WTC11 (cell line): Measurements from ENCODE around the gene CHSY3. TPM values are rescaled to one million over a fixed set of nuclear protein-coding genes. Genes with fewer than 3 reads are reported as not detected.

Source experiments
- ATAC-seq: fragments of 200-7000 bp; cut with Tn5 transposase; 2 replicates; pipeline ENCODE4 v1.10.0; 2021; ENCODE audit warnings: mild to moderate bottlenecking, moderate library complexity
- CTCF ChIA-PET: fragments of 300-600 bp; sonication (Branson Sonifier 250); formaldehyde crosslinking; loops from one replicate; lab custom pipeline; 2021; ENCODE audit warnings: antibody characterized with exemption; lab: Charles Lee
- POLR2A ChIA-PET: fragments of 350-600 bp; sonication (Branson Sonifier 250); formaldehyde crosslinking; loops from one replicate; lab custom pipeline; 2021; ENCODE audit warnings: antibody characterized with exemption; lab: Charles Lee
- DNase-seq: peaks from one replicate; pipeline ENCODE4 v3.0.0; 2021; ENCODE audit warnings: low spot score
- H3K27ac Mint-ChIP-seq: 2 replicates; pipeline ENCODE4 v1.8.0; 2021; ENCODE audit warnings: mixed read lengths
- H3K27me3 Mint-ChIP-seq: 2 replicates; pipeline ENCODE4 v1.8.0; 2021; ENCODE audit warnings: low read depth, mild to moderate bottlenecking, moderate library complexity, mixed read lengths
- H3K36me3 Mint-ChIP-seq: 2 replicates; pipeline ENCODE4 v1.8.0; 2021; ENCODE audit warnings: mixed read lengths
- H3K4me1 Mint-ChIP-seq: 2 replicates; pipeline ENCODE4 v1.8.0; 2022; ENCODE audit warnings: mixed read lengths
- H3K4me3 Mint-ChIP-seq: 2 replicates; pipeline ENCODE4 v1.8.0; 2021; ENCODE audit warnings: mild to moderate bottlenecking, moderate library complexity, mixed read lengths
- H3K9me3 Mint-ChIP-seq: 2 replicates; pipeline ENCODE4 v1.8.0; 2021; ENCODE audit warnings: mixed read lengths
- AR ChIP-seq: fragments of 250-450 bp; sonication (Bioruptor Pico); IDR thresholded peaks from 2 replicates; pipeline ENCODE4 v1.9.0; 2021; ENCODE audit warnings: mild to moderate bottlenecking
- ATF1 ChIP-seq: sonication (generic); formaldehyde crosslinking; IDR thresholded peaks from 2 replicates; pipeline ENCODE4 v1.8.1; 2023; ENCODE audit warnings: mild to moderate bottlenecking, moderate library complexity, missing genetic modification reagents
- CREM ChIP-seq: sonication (generic); formaldehyde crosslinking; IDR thresholded peaks from 2 replicates; pipeline ENCODE4 v1.8.1; 2022; ENCODE audit warnings: mild to moderate bottlenecking, missing genetic modification reagents, moderate library complexity
- EMX1 ChIP-seq: fragments of 250-450 bp; sonication (Bioruptor Pico); IDR thresholded peaks from 2 replicates; pipeline ENCODE4 v1.8.0; 2021; ENCODE audit warnings: mild to moderate bottlenecking
- ESRRA ChIP-seq: sonication (generic); formaldehyde crosslinking; IDR thresholded peaks from 2 replicates; pipeline ENCODE4 v1.8.1; 2022; ENCODE audit warnings: mild to moderate bottlenecking, missing genetic modification reagents, borderline replicate concordance
- ETV6 ChIP-seq: sonication (generic); formaldehyde crosslinking; IDR thresholded peaks from 2 replicates; pipeline ENCODE4 v1.8.1; 2022; ENCODE audit warnings: mild to moderate bottlenecking, missing genetic modification reagents
- FOXK1 ChIP-seq: sonication (generic); formaldehyde crosslinking; IDR thresholded peaks from 2 replicates; pipeline ENCODE4 v1.8.0; 2022; ENCODE audit warnings: mild to moderate bottlenecking, moderate library complexity, missing genetic modification reagents
- FOXP1 ChIP-seq: sonication (generic); formaldehyde crosslinking; IDR thresholded peaks from 2 replicates; pipeline ENCODE4 v1.8.0; 2022; ENCODE audit warnings: missing genetic modification reagents, mild to moderate bottlenecking, moderate library complexity, borderline replicate concordance
- HMGXB4 ChIP-seq: sonication (generic); formaldehyde crosslinking; IDR thresholded peaks from 2 replicates; pipeline ENCODE4 v1.8.1; 2023; ENCODE audit warnings: mild to moderate bottlenecking, moderate library complexity, missing genetic modification reagents
- IRF2 ChIP-seq: sonication (generic); formaldehyde crosslinking; IDR thresholded peaks from 2 replicates; pipeline ENCODE4 v1.8.0; 2022; ENCODE audit warnings: low read depth, missing genetic modification reagents, borderline replicate concordance
- MAX ChIP-seq: sonication (generic); formaldehyde crosslinking; IDR thresholded peaks from 2 replicates; pipeline ENCODE4 v1.8.0; 2022; ENCODE audit warnings: mild to moderate bottlenecking, missing genetic modification reagents
- NFATC4 ChIP-seq: fragments of 250-450 bp; sonication (Bioruptor Pico); IDR thresholded peaks from 2 replicates; pipeline ENCODE4 v1.9.0; 2021; ENCODE audit warnings: mild to moderate bottlenecking
- NFYB ChIP-seq: sonication (generic); formaldehyde crosslinking; conservative IDR thresholded peaks from 2 replicates; pipeline ENCODE4 v1.8.0; 2022; ENCODE audit warnings: low read depth, missing genetic modification reagents
- OVOL2 ChIP-seq: fragments of 250-450 bp; sonication (Bioruptor Pico); IDR thresholded peaks from 2 replicates; pipeline ENCODE4 v1.9.0; 2021; ENCODE audit warnings: mild to moderate bottlenecking, borderline replicate concordance
- PREB ChIP-seq: sonication (generic); formaldehyde crosslinking; IDR thresholded peaks from 2 replicates; pipeline ENCODE4 v1.8.1; 2022; ENCODE audit warnings: mild to moderate bottlenecking, missing genetic modification reagents, moderate library complexity, borderline replicate concordance
- PRRX2 ChIP-seq: fragments of 250-450 bp; sonication (Bioruptor Pico); IDR thresholded peaks from 2 replicates; pipeline ENCODE4 v1.8.0; 2021; ENCODE audit warnings: mild to moderate bottlenecking
- SMAD4 ChIP-seq: sonication (generic); formaldehyde crosslinking; IDR thresholded peaks from 2 replicates; pipeline ENCODE4 v1.8.0; 2022; ENCODE audit warnings: mild to moderate bottlenecking, missing genetic modification reagents
- TEAD4 ChIP-seq: sonication (generic); formaldehyde crosslinking; IDR thresholded peaks from 2 replicates; pipeline ENCODE4 v1.8.0; 2022; ENCODE audit warnings: mild to moderate bottlenecking, missing genetic modification reagents
- TP53 ChIP-seq: sonication (generic); formaldehyde crosslinking; IDR thresholded peaks from 2 replicates; pipeline ENCODE4 v1.8.1; 2023; ENCODE audit warnings: mild to moderate bottlenecking, missing genetic modification reagents
- ZBTB21 ChIP-seq: sonication (generic); formaldehyde crosslinking; IDR thresholded peaks from 2 replicates; pipeline ENCODE4 v1.8.1; 2023; ENCODE audit warnings: mild to moderate bottlenecking, missing genetic modification reagents, borderline replicate concordance
- ZMAT4 ChIP-seq: fragments of 250-450 bp; sonication (Bioruptor Pico); IDR thresholded peaks from 2 replicates; pipeline ENCODE4 v1.9.0; 2021; ENCODE audit warnings: mild to moderate bottlenecking
- ZNF121 ChIP-seq: sonication (generic); formaldehyde crosslinking; IDR thresholded peaks from 2 replicates; pipeline ENCODE4 v1.8.0; 2023; ENCODE audit warnings: missing genetic modification reagents
- ZNF317 ChIP-seq: sonication (generic); formaldehyde crosslinking; IDR thresholded peaks from 2 replicates; pipeline ENCODE4 v1.8.1; 2023; ENCODE audit warnings: low read depth, mild to moderate bottlenecking, moderate library complexity, missing genetic modification reagents, borderline replicate concordance
- ZNF532 ChIP-seq: fragments of 250-450 bp; sonication (Bioruptor Pico); IDR thresholded peaks from 2 replicates; pipeline ENCODE4 v1.9.0; 2021; ENCODE audit warnings: mild to moderate bottlenecking, borderline replicate concordance
- ZSCAN18 ChIP-seq: fragments of 250-450 bp; sonication (Bioruptor Pico); IDR thresholded peaks from 2 replicates; pipeline ENCODE4 v2.1.2; 2022; ENCODE audit warnings: mild to moderate bottlenecking, moderate library complexity
- total RNA-seq: library from RNA; stranded (reverse); gene quantifications from 3 replicates; pipeline ENCODE4 v1.2.3, GENCODE V29; 2021

CHSY3 gene
- total RNA-seq, 1 experiment from 2014 or later = 0.98 TPM

- H3K27me3 Mint-ChIP-seq = no peaks in the 10 kb centered on the region
- ATAC-seq (no peak), DNase-seq (no peak)
- CTCF ChIA-PET = no interaction called here
- H3K36me3 Mint-ChIP-seq = no peaks in the 10 kb centered on the region
- no peaks in the 10 kb centered on the region for H3K9me3 Mint-ChIP-seq
- TF ChIP-seq NFYB (CRISPR knock-in tag) (no peak), ESRRA (CRISPR knock-in tag) (no peak), PREB (CRISPR knock-in tag) (no peak), HMGXB4 (CRISPR knock-in tag) (no peak), EMX1 (CRISPR knock-in tag) (no peak), ATF1 (CRISPR knock-in tag) (no peak), PRRX2 (CRISPR knock-in tag) (no peak), FOXP1 (no peak), CREM (CRISPR knock-in tag) (no peak), ZBTB21 (CRISPR knock-in tag) (no peak), ETV6 (CRISPR knock-in tag) (no peak), ZMAT4 (CRISPR knock-in tag) (no peak)
- H3K4me1 Mint-ChIP-seq = peaks cover 14% of the 10 kb centered on the region
- POLR2A ChIA-PET = no interaction called here
- no peak overlapping the region for H3K4me3 Mint-ChIP-seq
- H3K27ac Mint-ChIP-seq = no peak overlapping the region
These were observed 207.5 kb downstream of the CHSY3 start for GRCh38 chr5:130111746-130112145.

GRCh38 chr5:130112246-130112645 is 208.0 kb downstream of the CHSY3 start:
- POLR2A ChIA-PET = no interaction called here
- Mint-ChIP-seq H3K27me3 (no peaks in the 10 kb centered on the region), H3K4me1 (peaks cover 14% of the 10 kb centered on the region), H3K4me3 (no peak overlapping the region), H3K36me3 (no peaks in the 10 kb centered on the region), H3K27ac (no peak overlapping the region), H3K9me3 (no peaks in the 10 kb centered on the region)
- TF ChIP-seq FOXK1 (CRISPR knock-in tag) (no peak), ZSCAN18 (CRISPR knock-in tag) (no peak), ZNF317 (no peak), MAX (CRISPR knock-in tag) (no peak), TEAD4 (CRISPR knock-in tag) (no peak), ZNF532 (CRISPR knock-in tag) (no peak), ZNF121 (CRISPR knock-in tag) (no peak), NFATC4 (CRISPR knock-in tag) (no peak), SMAD4 (CRISPR knock-in tag) (no peak), IRF2 (no peak), AR (no peak), TP53 (no peak), OVOL2 (CRISPR knock-in tag) (no peak)
- CTCF ChIA-PET = no interaction called here
- no peak for DNase-seq
- ATAC-seq = no peak
